H1 (cell line): ENCODE results near the gene IRF8. TPM values are rescaled to one million over a fixed set of nuclear protein-coding genes. Genes with fewer than 3 reads are reported as not detected.

ENCODE experiments used
- CBX5 ChIP-seq: fragments of 300-800, 300-1000 bp; sonication (generic); IDR thresholded peaks from 2 replicates; pipeline ENCODE4 v1.7.1; 2016; ENCODE audit warnings: antibody characterized with exemption, low read length, low read depth
- PHF8 ChIP-seq: fragments of 200-600 bp; sonication (generic); conservative IDR thresholded peaks from 2 replicates; pipeline ENCODE4 v1.7.1; 2012; ENCODE audit warnings: low read depth, mild to moderate bottlenecking, inconsistent platforms, low read length, moderate library complexity
- POU5F1 ChIP-seq: IDR thresholded peaks from 2 replicates; pipeline ENCODE4 v1.6.1; 2011; ENCODE audit warnings: low read depth, mild to moderate bottlenecking, low read length, moderate library complexity
- SUZ12 ChIP-seq: fragments of 200-600 bp; sonication (generic); IDR thresholded peaks from 2 replicates; pipeline ENCODE4 v1.6.1; 2012; ENCODE audit warnings: mild to moderate bottlenecking, inconsistent platforms, low read length, moderate library complexity, mixed read lengths
- polyA plus RNA-seq, 7 experiments: library from polyadenylated mRNA; depleted of rRNA in 3 of 7; stranded (reverse) in 5 of 7; unstranded in 2 of 7; fragments of >200 nt in 5 of 7; fragments of 200-250 nt in 2 of 7; gene quantifications; 1 replicate in 5 of 7; 2 replicates in 1 of 7; 4 replicates in 1 of 7; pipeline versions ENCODE4 v1.2.1 to v1.2.3, GENCODE V29; 2011 to 2013; ENCODE audit warnings: missing spikeins in 2 of 7, mixed read lengths in 2 of 7
- total RNA-seq: library from RNA; stranded (reverse); fragmentation: NEBNext Ultra II Directional; extraction: Animal tissue kit (Norgen Biotek cat#: 25700); gene quantifications from 2 replicates; pipeline ENCODE4 v1.2.1, GENCODE V29; 2021
- TF ChIP-seq, protein P1 (sequence below): fragments of 300-600 bp; sonication (generic); IDR thresholded peaks from 2 replicates; pipeline ENCODE4 v1.7.1; 2012; ENCODE audit warnings: low read length, moderate library complexity, mild to moderate bottlenecking, inconsistent platforms; ENCODE audit not compliant: insufficient replicate concordance

IRF8 gene
- total and polyA plus RNA-seq, 2 of the 8 experiments (the other 6 are each of a cell fraction or from before 2014, with no cell fraction given), result 0.35 to 2.0 TPM

DNA sequence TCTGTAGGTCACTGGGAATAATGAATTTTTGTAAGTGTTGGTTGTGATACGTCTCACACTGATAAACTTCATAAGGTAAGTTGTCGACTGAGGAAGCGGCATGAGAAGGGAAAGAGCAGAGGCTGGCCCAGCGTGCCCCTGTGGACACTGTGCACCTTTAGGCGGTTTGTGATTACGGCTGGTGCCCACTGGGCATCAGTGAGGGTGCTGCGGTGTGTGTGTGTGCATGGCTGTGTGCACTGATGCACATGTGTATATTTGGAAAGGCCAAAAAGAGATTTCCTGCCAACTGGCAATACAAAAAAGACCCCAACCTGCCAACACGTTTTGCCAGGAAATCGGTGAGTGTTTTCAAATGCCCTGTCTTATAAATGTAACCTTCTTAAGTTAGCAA, 11.9 kb downstream of the IRF8 start (continued):
- TF ChIP-seq, protein P1, sequence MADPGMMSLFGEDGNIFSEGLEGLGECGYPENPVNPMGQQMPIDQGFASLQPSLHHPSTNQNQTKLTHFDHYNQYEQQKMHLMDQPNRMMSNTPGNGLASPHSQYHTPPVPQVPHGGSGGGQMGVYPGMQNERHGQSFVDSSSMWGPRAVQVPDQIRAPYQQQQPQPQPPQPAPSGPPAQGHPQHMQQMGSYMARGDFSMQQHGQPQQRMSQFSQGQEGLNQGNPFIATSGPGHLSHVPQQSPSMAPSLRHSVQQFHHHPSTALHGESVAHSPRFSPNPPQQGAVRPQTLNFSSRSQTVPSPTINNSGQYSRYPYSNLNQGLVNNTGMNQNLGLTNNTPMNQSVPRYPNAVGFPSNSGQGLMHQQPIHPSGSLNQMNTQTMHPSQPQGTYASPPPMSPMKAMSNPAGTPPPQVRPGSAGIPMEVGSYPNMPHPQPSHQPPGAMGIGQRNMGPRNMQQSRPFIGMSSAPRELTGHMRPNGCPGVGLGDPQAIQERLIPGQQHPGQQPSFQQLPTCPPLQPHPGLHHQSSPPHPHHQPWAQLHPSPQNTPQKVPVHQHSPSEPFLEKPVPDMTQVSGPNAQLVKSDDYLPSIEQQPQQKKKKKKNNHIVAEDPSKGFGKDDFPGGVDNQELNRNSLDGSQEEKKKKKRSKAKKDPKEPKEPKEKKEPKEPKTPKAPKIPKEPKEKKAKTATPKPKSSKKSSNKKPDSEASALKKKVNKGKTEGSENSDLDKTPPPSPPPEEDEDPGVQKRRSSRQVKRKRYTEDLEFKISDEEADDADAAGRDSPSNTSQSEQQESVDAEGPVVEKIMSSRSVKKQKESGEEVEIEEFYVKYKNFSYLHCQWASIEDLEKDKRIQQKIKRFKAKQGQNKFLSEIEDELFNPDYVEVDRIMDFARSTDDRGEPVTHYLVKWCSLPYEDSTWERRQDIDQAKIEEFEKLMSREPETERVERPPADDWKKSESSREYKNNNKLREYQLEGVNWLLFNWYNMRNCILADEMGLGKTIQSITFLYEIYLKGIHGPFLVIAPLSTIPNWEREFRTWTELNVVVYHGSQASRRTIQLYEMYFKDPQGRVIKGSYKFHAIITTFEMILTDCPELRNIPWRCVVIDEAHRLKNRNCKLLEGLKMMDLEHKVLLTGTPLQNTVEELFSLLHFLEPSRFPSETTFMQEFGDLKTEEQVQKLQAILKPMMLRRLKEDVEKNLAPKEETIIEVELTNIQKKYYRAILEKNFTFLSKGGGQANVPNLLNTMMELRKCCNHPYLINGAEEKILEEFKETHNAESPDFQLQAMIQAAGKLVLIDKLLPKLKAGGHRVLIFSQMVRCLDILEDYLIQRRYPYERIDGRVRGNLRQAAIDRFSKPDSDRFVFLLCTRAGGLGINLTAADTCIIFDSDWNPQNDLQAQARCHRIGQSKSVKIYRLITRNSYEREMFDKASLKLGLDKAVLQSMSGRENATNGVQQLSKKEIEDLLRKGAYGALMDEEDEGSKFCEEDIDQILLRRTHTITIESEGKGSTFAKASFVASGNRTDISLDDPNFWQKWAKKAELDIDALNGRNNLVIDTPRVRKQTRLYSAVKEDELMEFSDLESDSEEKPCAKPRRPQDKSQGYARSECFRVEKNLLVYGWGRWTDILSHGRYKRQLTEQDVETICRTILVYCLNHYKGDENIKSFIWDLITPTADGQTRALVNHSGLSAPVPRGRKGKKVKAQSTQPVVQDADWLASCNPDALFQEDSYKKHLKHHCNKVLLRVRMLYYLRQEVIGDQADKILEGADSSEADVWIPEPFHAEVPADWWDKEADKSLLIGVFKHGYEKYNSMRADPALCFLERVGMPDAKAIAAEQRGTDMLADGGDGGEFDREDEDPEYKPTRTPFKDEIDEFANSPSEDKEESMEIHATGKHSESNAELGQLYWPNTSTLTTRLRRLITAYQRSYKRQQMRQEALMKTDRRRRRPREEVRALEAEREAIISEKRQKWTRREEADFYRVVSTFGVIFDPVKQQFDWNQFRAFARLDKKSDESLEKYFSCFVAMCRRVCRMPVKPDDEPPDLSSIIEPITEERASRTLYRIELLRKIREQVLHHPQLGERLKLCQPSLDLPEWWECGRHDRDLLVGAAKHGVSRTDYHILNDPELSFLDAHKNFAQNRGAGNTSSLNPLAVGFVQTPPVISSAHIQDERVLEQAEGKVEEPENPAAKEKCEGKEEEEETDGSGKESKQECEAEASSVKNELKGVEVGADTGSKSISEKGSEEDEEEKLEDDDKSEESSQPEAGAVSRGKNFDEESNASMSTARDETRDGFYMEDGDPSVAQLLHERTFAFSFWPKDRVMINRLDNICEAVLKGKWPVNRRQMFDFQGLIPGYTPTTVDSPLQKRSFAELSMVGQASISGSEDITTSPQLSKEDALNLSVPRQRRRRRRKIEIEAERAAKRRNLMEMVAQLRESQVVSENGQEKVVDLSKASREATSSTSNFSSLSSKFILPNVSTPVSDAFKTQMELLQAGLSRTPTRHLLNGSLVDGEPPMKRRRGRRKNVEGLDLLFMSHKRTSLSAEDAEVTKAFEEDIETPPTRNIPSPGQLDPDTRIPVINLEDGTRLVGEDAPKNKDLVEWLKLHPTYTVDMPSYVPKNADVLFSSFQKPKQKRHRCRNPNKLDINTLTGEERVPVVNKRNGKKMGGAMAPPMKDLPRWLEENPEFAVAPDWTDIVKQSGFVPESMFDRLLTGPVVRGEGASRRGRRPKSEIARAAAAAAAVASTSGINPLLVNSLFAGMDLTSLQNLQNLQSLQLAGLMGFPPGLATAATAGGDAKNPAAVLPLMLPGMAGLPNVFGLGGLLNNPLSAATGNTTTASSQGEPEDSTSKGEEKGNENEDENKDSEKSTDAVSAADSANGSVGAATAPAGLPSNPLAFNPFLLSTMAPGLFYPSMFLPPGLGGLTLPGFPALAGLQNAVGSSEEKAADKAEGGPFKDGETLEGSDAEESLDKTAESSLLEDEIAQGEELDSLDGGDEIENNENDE, result no peak
- TF ChIP-seq PHF8, result no peak
- no peak for TF ChIP-seq POU5F1
- no peak for TF ChIP-seq CBX5
- no peak for TF ChIP-seq SUZ12
